ENCODE results near the gene SEZ6. TPM values are rescaled to one million over a fixed set of nuclear protein-coding genes. Genes with fewer than 3 reads are reported as not detected.

Gene SEZ6, protein sequence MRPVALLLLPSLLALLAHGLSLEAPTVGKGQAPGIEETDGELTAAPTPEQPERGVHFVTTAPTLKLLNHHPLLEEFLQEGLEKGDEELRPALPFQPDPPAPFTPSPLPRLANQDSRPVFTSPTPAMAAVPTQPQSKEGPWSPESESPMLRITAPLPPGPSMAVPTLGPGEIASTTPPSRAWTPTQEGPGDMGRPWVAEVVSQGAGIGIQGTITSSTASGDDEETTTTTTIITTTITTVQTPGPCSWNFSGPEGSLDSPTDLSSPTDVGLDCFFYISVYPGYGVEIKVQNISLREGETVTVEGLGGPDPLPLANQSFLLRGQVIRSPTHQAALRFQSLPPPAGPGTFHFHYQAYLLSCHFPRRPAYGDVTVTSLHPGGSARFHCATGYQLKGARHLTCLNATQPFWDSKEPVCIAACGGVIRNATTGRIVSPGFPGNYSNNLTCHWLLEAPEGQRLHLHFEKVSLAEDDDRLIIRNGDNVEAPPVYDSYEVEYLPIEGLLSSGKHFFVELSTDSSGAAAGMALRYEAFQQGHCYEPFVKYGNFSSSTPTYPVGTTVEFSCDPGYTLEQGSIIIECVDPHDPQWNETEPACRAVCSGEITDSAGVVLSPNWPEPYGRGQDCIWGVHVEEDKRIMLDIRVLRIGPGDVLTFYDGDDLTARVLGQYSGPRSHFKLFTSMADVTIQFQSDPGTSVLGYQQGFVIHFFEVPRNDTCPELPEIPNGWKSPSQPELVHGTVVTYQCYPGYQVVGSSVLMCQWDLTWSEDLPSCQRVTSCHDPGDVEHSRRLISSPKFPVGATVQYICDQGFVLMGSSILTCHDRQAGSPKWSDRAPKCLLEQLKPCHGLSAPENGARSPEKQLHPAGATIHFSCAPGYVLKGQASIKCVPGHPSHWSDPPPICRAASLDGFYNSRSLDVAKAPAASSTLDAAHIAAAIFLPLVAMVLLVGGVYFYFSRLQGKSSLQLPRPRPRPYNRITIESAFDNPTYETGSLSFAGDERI
- 0.07 and 0.52 TPM in 2 replicates for total RNA-seq (2014; rRNA removed; shearing (Covaris generic))

DNA sequence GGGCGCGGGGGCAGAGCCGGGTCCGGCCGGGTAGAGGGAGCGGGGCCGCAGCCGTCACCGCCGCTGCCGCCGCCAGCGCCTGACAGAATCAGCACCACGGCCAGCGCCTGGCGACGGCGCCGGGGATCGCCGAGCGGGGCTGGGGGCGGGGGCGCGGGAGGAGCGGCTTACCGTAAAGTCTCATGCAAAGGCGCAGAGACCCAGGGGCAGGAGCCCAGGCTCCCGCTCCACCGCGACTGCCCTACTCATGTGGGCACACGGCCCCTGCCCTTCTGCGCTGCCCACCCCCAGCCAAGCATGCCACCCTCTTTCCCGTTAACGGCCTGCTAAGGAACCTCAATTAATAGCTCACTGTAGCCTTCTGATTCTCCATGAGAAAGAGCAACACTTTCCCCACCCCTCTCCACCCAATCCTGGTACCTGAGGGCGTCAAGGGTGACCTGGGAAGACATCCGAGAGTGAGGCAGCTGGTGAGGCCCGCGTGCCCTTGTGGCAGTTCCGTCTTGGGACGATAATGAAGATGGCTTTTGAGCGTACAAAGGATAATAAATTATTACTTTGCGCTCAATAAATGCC lies at the start of gene SEZ6:
Gene SEZ6, minus strand, starts transcription at position 98 of the 576 bp plus-strand sequence. CDS start 164 bp downstream, outside the sequence.
- DNase-seq (ENCODE audit: low spot score), result peak; percentile 39

DNA sequence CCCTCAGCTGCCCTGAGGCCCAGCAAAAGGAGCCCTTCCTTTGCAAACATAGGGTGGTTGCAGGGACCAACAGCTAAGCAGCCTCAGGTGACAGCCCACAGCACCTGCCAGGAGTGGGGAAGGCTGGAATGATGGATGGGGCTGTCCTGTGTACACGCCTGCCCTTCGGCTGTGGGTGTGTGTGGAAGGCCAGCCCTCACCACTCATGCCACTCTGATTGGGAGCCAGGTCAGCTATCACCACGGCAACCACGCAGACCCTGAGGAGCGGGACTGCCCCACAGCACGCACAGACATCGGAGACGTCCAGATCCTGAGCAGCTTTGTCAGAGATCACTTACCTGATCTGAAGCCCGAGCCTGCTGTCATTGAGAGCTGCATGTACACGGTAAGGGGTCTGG lies 49.0 kb upstream of the SEZ6 start:
- DNase-seq (ENCODE audit: low spot score), result no peak

DNA sequence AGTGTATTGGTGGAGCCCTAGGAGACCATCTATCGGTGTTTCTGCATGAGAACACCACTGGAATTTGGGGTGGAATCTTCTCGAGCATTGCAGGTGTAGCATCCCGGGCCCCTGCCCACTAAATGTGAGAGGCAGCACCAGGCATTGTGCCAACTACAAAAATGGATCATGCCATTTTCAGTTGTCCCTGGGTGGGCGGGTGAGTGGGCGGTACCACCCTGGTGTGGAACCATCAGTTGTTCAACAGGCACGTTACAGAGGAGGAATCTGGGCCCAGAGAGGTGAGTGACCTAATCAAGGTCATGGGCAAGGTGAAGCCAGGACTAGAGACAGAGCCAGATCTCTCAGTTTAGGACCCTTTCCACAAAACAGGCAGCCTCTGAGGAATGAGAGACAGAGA lies 45.9 kb upstream of the SEZ6 start:
- no peak for DNase-seq (ENCODE audit: low spot score)

DNA sequence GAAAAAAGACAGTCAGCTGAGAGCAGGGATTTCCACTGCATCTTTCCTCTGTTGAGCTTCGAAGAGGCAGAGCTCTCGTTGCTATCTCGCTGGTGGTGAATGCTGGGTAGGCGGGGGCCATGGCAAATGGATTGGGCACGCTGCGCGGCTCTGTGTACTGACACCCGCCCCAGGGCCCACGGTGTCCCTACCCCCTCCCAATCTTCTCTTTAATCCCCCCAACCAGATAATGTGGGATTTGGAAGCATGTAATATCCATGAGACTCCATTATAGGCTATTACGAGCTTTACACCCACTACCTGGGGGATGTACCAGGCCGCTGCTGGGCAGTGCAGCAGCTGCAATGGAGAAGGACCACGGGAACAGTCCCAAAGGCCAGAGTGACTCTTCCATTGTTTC lies 45.4 kb upstream of the SEZ6 start:
- DNase-seq (ENCODE audit: low spot score), result no peak

DNA sequence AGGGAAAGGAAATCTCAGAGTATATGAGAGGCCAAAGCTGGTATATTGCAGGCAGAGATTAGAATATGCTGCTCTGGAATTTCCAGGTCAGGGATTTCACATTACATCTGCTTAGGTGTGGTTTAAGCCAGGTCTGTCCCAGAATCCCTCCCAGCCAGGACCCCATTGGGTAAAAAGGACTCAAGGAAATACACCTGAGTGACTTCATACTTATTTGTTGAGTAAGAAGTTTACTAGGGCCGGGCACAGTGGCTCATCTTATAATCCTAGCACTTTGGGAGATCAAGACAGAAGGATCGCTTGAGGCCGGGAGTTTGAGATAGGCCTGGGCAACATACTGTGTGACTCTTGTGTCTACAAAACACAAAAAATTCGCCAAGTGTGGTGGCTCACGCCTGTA lies 44.3 kb upstream of the SEZ6 start:
- DNase-seq (ENCODE audit: low spot score), result no peak

DNA sequence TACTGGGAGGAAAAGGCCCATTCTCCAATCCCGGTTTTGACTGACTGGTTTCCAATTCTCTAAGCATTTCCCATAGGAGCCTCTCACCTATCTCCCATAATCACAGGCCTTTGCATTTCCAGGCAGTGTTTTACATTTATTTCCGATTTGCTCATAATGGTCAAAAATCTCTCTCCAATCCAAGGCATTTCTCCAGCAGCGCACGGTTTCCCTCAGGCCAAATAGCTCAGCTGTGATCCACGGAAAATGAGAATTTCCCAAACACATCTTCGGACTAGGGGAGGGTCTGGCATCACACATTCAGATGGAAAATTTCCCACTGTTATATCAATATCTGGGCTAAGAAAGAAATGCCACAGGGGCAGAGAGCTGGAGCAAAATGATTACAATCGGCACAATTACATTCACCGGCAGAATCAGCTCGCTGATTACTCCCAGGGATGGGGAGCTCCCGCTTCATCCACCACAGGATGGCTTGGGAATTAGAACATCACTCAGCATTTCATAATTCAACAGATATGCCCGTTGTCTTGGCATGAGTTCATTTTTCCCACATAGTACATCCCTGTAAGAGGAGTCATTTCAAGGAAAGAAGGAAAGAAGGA lies 43.8 kb upstream of the SEZ6 start:
- no peak for DNase-seq (ENCODE audit: low spot score)

DNA sequence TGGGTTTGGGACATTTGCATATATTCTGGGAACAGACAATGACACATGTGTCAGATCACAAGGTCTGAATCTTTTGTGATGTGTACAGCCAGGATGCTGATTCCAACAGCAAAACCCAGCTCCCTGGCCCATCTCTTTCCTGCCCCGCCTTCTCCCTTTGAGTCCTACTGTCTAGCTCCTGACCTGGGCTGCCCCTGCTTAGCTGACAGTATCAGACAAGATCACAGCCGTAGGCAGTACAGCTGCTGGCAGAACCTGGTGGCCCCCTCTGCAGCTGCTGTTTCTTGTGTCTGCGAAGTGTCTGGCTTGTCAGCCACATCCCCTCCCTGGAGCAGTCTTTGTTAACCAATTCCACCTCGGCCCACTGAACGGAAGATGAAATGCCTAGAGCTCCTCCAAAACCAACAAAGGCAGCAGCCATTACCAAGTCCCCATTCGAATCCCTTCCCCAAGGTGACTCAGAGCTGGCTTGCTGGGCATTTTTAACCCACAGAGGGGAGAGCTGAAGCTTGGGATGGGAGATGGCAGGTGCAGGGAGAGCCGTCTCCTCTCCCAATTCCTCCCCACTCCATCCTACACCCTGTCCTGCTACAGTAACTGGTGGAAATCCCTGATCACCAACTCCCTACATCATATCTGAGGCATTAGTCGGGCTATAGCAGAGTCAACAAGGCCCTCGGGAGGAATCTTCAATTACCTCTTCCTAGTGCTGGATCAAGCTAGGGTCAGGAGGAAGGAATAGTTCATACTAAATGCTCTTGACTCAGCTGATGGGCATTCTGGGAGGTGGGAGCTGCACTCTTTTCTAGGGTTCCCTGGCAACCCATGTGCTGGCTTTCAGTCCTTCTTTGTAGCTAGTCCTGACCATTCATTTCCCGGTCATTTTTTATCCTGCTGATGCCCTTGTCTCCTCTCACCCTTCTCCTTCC lies 42.9 kb upstream of the SEZ6 start:
- DNase-seq (ENCODE audit: low spot score), result peak; percentile 40

DNA sequence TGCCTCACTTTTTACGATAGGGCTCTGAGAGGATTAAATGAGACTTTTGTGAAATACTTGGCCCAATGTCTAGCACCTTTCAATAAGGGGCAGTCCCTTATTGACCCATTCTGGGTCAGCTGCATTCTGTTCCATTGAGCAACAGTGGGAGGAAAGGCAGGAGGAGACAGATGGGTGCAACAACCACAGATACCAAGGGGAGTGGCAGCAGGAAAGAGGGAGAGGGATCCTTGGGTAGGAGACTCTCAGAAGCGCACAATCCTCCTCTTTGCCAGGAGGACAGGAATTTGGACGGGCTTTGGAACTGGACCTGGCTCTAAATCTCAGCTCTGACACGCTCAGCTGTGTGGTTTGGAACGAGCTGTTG lies 40.6 kb upstream of the SEZ6 start:
- no peak for DNase-seq (ENCODE audit: low spot score)

DNA sequence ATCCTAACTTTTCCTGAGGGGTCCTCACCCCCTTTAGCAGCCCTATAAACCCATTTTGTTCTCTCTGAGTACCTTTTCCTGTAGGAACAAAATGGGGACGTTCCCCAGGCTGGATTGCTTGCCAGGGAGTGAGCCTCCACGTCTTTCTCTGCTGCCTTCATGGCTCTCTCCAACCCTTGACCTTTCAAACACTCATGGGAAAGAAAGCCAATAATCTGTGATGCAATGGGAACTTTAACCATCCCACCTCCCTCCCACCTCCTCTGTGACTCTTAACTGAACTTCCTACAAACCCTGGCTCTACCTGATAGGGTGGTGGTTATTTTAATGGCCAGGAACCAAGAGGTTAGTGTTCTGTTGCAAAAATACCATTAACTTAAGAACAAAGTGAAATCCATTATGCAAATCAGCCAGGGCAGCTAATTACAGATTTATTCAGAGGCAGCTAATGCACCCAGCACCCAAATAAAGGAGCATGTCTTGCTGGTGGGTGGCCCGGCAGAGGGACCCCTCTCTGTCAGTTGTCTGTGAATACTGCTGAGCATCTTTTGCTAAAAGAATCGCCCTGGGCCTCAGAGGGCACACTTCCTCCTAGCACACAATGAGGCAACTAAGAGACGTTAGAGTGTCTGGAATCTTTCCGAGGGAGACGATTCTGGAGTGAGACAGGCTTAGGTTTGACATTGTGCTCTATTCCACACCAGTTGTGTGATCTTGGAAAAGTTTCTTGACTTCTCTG lies 40.1 kb upstream of the SEZ6 start:
- DNase-seq (ENCODE audit: low spot score), result no peak

DNA sequence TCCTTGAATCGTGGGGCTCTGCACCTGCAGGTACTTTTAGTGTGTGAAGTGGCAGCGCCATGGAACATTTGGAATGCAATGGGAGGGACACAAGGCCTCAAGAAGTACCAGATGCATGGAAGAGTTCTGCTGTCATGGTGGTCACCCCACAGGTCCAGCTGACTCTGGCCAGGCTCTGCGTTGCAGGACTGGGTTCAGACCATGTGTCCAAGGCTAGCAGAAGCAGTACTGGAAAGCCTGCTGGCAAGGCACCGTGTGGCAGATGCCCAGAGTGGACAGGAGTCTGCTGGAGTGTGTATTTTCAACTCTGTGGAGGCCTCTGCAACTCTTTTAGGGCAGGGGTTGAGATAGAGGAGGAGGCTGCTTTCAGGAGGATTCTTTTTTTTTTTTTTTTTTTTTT lies 39.2 kb upstream of the SEZ6 start:
- DNase-seq (ENCODE audit: low spot score), result no peak

DNA sequence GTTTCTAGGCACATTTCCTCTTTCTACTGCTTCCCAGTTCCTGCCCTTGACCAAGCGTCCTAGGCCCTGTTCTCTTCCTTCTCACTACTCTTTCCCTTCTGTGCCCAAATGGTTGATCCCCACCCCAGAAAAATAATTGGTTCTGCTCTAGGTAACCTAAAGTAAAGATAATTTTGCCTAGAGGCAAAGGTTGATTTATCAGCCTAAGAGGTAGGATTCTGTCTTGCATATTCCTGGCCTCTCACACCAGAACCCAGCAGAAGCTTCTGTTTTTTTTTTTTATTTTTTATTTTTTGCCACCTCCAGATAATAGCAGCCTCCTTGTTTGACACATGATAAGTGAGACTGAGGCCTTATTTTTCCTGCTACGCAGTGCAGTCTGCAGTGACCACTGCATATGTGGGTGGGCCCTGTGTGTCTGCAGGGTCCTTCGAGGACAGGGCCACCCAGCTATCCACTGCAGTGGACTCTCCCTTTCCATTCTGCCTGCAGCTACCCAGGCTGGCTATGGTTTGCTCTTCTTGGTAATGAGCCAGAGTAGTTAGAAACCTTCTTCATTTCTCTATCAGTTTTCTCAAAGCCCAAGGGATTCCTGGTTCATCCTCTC lies 37.8 kb upstream of the SEZ6 start:
- DNase-seq (ENCODE audit: low spot score), result no peak

DNA sequence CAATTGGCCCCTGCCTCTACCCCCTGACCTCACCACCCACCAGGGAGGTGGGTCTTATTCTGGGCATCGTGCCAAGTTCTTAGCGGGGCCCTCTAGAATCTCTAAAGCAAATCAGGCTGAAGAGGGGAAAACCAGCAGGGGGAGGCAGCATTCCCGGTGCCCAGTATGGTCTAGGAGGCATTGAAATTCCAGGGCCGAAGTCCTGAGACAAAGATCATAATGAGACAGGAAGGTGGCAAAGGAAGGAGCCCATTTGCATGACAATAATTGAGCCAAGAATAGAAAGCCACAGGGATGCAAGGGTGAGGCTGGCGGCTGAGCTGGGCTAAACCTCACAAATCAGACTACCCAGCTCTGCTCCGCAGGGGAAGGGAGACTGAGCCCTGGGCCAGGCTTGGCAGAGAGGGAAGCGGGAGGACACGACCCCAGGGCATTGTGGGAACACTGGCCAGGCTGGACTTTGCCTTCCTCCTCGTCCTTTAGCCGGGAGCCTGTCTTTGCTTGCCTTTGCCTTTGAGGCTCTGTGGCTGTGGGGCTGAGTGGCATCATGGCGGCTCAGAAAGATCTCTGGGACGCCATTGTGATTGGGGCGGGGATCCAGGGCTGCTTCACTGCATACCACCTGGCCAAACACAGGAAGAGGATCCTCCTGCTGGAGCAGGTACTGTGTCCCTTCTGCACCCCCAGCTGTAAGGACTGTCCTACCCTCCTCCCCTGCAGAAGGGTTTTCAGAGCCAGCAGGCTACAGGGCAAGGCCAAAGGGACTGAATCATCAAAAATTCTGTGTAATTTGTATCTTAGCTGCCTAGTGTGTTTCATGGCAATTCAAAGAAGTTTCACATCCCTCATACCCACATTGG lies 37.1 kb upstream of the SEZ6 start, which contains the start of gene PIPOX:
Gene PIPOX, plus strand, starts transcription at position 463 of the 860 bp plus-strand sequence. Its CDS starts 85 bp downstream, at position 548.
- peak; percentile 65 for DNase-seq (ENCODE audit: low spot score)

DNA sequence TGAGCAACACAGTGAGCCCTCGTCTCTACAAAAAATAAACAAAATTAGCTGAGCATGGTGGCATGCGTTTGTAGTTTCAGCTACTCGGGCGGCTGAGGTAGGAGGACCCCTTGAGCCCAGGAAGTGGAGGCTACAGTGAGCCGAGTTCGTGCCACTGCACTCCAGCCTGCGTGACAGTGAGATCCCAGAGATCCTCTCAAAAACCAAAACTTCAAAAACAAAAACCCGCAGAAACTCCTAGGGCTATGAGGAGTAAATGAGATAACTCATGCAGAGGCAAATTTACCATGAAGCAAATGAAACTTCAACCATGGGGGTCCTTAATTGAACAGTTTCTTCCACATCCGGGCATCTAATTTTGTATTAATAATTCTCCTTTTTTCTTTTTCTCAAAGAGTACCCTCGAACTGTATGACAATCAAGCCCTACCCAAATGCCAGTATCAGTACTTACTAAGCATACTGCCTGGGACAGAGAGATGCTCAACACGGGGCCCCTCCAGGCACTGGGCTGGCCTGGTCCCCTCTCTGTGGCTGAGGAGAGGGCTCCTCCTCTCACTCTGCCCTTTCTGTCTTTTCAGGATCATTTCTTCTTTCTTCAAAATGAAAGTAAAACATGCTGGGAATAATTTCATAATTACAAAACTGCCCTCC lies 36.3 kb upstream of the SEZ6 start:
- no peak for DNase-seq (ENCODE audit: low spot score)

DNA sequence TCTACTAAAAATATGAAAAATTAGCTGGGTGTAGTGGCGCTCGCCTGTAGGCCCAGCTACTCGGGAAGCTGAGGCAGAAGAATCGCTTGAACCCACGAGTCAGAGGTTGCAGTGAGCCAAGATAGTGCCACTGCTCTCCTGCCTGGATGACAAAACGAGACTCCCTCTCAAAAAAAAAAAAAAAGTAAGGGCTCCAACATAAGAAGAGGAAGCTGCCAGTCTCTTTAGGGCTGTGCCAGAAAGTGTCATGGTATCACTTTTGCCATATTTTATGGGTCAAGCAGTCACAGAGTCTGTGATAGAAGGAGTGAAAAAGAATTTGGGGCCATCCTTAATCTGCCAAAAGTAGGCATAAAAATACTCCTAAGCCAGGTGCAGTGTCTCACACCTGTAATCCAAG lies 35.7 kb upstream of the SEZ6 start:
- no peak for DNase-seq (ENCODE audit: low spot score)

DNA sequence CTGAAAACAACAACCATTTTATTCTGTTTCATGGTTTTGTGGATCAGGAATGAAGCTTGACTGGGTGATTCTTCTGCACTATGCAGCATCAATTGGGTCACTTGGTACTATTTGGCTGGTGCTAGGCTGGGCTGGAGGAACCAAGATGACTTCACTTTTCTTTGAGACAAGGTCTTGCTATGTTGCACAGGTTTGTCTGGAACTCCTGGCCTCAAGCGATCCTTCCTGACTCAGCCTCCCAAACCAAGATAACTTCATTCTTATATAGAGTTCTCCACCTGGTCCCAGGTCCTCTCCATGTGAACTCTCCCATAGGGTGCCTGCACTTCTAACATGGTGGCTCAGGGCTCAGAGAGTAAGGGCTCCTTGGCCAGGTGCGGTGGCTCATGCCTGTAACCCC lies 35.3 kb upstream of the SEZ6 start:
- DNase-seq (ENCODE audit: low spot score), result no peak

DNA sequence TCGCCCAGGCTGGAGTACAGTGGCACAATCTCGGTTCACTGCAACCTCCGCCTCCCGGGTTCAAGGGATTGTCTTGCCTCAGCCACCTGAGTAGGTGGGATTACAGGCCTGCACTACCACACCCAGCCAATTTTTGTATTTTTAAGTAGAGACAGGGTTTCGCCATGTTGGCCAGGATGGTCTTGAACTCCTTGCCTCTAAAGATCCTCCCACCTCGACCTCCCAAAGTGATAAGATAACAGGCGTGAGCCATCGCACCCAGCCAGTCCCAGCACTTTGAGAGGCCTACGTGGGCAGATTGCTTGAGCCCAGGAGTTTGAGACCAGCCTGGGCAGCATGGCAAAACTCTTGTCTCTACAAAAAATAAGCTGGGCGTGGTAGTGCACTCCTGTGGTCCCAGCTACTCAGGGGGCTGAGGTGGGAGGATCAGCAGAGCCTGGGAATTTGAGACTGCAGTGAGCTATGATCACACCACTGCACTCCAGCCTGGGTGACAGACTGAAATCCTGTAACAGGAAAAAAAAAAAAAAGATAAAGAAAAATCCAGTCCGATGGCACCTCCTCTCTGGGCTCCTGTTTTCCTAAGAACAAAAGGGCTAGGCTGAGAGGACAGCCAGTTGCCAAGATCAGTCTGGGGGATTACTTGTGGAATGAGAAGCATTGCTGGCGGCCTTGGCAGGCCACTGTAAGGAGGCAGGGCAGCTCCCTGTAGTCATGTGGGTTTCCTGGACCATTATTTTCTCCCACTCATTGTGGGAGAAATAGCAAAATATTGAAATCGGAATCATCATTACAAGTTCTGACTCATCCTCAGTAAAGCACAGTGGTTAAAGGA lies 34.1 kb upstream of the SEZ6 start:
- DNase-seq (ENCODE audit: low spot score), result peak; percentile 87

Data from A172 (cell line).